NB4 (cell line): ENCODE results near the gene NTNG1.

Experiments
- MYC ChIP-seq: IDR thresholded peaks from 2 replicates; pipeline ENCODE4 v1.6.1; 2011; ENCODE audit warnings: low read depth, low read length
- TF ChIP-seq, protein P1 (sequence below): IDR thresholded peaks from one replicate; pipeline ENCODE4 v1.5.1; 2012; ENCODE audit warnings: low read depth, low read length

DNA sequence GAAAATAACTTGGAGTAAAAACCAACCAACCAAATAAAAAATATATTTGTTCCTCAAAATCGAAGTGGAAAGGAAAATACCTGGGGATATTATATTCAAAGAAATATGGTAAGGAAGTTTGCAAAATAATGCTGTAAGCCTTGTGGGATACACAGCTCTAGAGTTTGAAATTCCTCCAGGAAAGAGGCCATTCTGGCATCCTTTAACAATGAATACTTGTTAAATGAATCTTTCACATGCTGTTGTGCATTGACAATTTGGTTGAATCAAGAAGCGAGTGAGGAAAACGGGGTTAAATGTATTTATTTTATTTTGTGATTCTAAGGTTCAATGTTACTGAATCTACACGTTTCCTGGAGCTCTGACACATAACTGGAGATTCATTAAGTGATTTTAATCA, 30.5 kb upstream of the NTNG1 start:
- TF ChIP-seq MYC: no peak
- TF ChIP-seq, protein P1, sequence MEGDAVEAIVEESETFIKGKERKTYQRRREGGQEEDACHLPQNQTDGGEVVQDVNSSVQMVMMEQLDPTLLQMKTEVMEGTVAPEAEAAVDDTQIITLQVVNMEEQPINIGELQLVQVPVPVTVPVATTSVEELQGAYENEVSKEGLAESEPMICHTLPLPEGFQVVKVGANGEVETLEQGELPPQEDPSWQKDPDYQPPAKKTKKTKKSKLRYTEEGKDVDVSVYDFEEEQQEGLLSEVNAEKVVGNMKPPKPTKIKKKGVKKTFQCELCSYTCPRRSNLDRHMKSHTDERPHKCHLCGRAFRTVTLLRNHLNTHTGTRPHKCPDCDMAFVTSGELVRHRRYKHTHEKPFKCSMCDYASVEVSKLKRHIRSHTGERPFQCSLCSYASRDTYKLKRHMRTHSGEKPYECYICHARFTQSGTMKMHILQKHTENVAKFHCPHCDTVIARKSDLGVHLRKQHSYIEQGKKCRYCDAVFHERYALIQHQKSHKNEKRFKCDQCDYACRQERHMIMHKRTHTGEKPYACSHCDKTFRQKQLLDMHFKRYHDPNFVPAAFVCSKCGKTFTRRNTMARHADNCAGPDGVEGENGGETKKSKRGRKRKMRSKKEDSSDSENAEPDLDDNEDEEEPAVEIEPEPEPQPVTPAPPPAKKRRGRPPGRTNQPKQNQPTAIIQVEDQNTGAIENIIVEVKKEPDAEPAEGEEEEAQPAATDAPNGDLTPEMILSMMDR: no peak
